Vagina (tissue), 2 donors: ENCODE data around the gene RUNDC3A. TPM values are rescaled to one million over a fixed set of nuclear protein-coding genes. Genes with fewer than 3 reads are reported as not detected.
"Not testable (repeated sequence)": the region's sequence is repeated elsewhere in the genome, so short reads cannot be mapped to it uniquely, and the experiment has no call there.

Source experiments
- DNase-seq, 2 donors: peaks; one replicate each; pipeline ENCODE4 v3.0.0-alpha.2; 2017; ENCODE audit errors: extremely low spot score in 2 of 2
- H3K27ac ChIP-seq: fragments of 200-600 bp; sonication (generic); one replicate; pipeline ENCODE4 v1.5.1; 2019
- H3K27me3 ChIP-seq: fragments of 200-600 bp; sonication (generic); one replicate; pipeline ENCODE4 v1.5.1; 2019
- H3K36me3 ChIP-seq, 2 donors: fragments of 200-600 bp; sonication (generic); one replicate each; pipeline ENCODE4 v1.5.1; 2017 to 2019
- H3K4me1 ChIP-seq: fragments of 200-600 bp; sonication (generic); one replicate; pipeline ENCODE4 v1.5.1; 2019
- H3K4me3 ChIP-seq, 2 donors: fragments of 200-600 bp; sonication (generic); 1 replicate in 1 of 2; 2 replicates in 1 of 2; pipeline ENCODE4 v1.5.1; 2016 to 2019
- H3K9me3 ChIP-seq: fragments of 200-600 bp; sonication (generic); one replicate; pipeline ENCODE4 v1.5.1; 2019
- CTCF ChIP-seq, 3 experiments: fragments of 450-650 bp in 2 of 3; fragments of 200-600 bp in 1 of 3; sonication (generic) in 1 of 3; IDR thresholded peaks; one replicate each; pipeline ENCODE4 v1.5.1; 2017 to 2019; ENCODE audit warnings: antibody characterized with exemption in 3 of 3, mild to moderate bottlenecking in 2 of 3, moderate library complexity in 2 of 3
- POLR2A ChIP-seq, 2 donors: fragments of 450-650 bp; IDR thresholded peaks; one replicate each; pipeline ENCODE4 v1.6.1; 2017; ENCODE audit warnings: antibody characterized with exemption in 2 of 2, mild to moderate bottlenecking in 2 of 2, moderate library complexity in 2 of 2
- POLR2AphosphoS5 ChIP-seq, 2 donors: sonication (generic); formaldehyde crosslinking; IDR thresholded peaks; one replicate each; pipeline ENCODE4 v1.9.0; 2017; ENCODE audit warnings: antibody characterized with exemption in 2 of 2, mild to moderate bottlenecking in 2 of 2, low read depth in 1 of 2; ENCODE audit not compliant: insufficient read depth in 1 of 2
- intact Hi-C: fragments of 100-400 bp; cut with DNase I; formaldehyde crosslinking; loops from one replicate; pipeline ENCODE4 v1.15.1; 2023
- small RNA-seq: library from RNA; depleted of rRNA; stranded (forward); fragments of <200 nt; gene quantifications from one replicate; pipeline ENCODE3, GENCODE V24; 2016
- total RNA-seq: library from RNA; depleted of rRNA; stranded (reverse); fragments of >200 nt; gene quantifications from one replicate; pipeline ENCODE4 v1.2.3, GENCODE V29; 2016

The RUNDC3A gene
- total RNA-seq, 1 donor from 2014 or later = 2.0 TPM

GRCh38 chr17:44362949-44363612 is 54.7 kb downstream of the RUNDC3A start:
- intact Hi-C loops = no loop called here
- H3K4me1 ChIP-seq = peaks cover 38% of the 10 kb centered on the region
- no peaks in the 10 kb centered on the region for H3K9me3 ChIP-seq
- H3K27me3 ChIP-seq = no peaks in the 10 kb centered on the region
- DNase-seq = no peak
- H3K36me3 ChIP-seq = no peaks in the 10 kb centered on the region
- H3K27ac ChIP-seq = peak overlapping the region; percentile 83
- H3K4me3 ChIP-seq = peak overlapping the region; percentile 69 to 85
- TF ChIP-seq POLR2A (IDR thresholded peaks at IDR 0.05) = no peak
- TF ChIP-seq POLR2AphosphoS5 (IDR thresholded peaks at IDR 0.05; ENCODE audit: insufficient read depth in 1 of 2, low read depth in 1 of 2) = no peak
- no peak for TF ChIP-seq CTCF (IDR thresholded peaks at IDR 0.05)

GRCh38 chr17:44363613-44364159 is 55.3 kb downstream of the RUNDC3A start, which contains the start of gene FAM171A2:
Gene FAM171A2, minus strand, starts transcription at chr17:44363853. Its CDS starts 139 bp downstream, at chr17:44363714.
- DNase-seq = no peak
- H3K27me3 ChIP-seq = no peaks in the 10 kb centered on the region
- peaks cover 38% of the 10 kb centered on the region for H3K4me1 ChIP-seq
- peak within 1 kb of the TSS; percentile 83 for H3K27ac ChIP-seq
- peak within 1 kb of the TSS; percentile 69 to 85 for H3K4me3 ChIP-seq
- TF ChIP-seq CTCF (IDR thresholded peaks at IDR 0.05) = peak in 1 of 3 experiments; percentile 86
- no peak for TF ChIP-seq POLR2A (IDR thresholded peaks at IDR 0.05)
- no peaks in the 10 kb centered on the region for H3K9me3 ChIP-seq
- H3K36me3 ChIP-seq = no peaks in the 10 kb centered on the region
- intact Hi-C loops = no loop called here

GRCh38 chr17:44365051-44365450 is 56.6 kb downstream of the RUNDC3A start:
- DNase-seq, H3K4me3 ChIP-seq, H3K27ac ChIP-seq, intact Hi-C loops, H3K27me3 ChIP-seq, H3K36me3 ChIP-seq, H3K9me3 ChIP-seq: not testable (repeated sequence)
- peaks cover 36% of the 10 kb centered on the region for H3K4me1 ChIP-seq

- Histone ChIP-seq H3K4me1 (peaks cover 14% of the 10 kb centered on the region), H3K36me3 (no peaks in the 10 kb centered on the region), H3K27ac (no peak overlapping the region), H3K27me3 (no peaks in the 10 kb centered on the region), H3K9me3 (no peaks in the 10 kb centered on the region), H3K4me3 (no peak overlapping the region)
- intact Hi-C loops = no loop called here
- TF ChIP-seq CTCF (IDR thresholded peaks at IDR 0.05) (no peak), POLR2A (IDR thresholded peaks at IDR 0.05) (no peak), POLR2AphosphoS5 (IDR thresholded peaks at IDR 0.05; ENCODE audit: insufficient read depth in 1 of 2, low read depth in 1 of 2) (no peak)
- no peak for DNase-seq
Measured at GRCh38 chr17:44367231-44367979, 59.0 kb downstream of the RUNDC3A start.

Small RNAs within 50 kb of the gene (small RNA-seq; reads per million reads assigned to genes)
- not detected for gene RF00012
- not detected for gene RN7SL507P
- gene RNU6-453P = not detected

Other genes starting within 250 kb of the RUNDC3A start
- gene LSM12, start 241.9 kb upstream of the RUNDC3A start, total RNA-seq = 27.3 TPM
- gene G6PC3, start 237.9 kb upstream of the RUNDC3A start, total RNA-seq = 44.0 TPM
- gene HDAC5, start 185.0 kb upstream of the RUNDC3A start, total RNA-seq = 86.9 TPM
- gene HROB, start 166.7 kb upstream of the RUNDC3A start, total RNA-seq = 2.0 TPM
- gene ASB16, start 137.9 kb upstream of the RUNDC3A start, total RNA-seq = not detected
- gene TMUB2, start 121.6 kb upstream of the RUNDC3A start, total RNA-seq = 34.9 TPM
- 27.3 TPM for gene ATXN7L3, start 108.7 kb upstream of the RUNDC3A start, total RNA-seq
- gene UBTF, start 88.9 kb upstream of the RUNDC3A start, total RNA-seq = 53.5 TPM
- gene SLC4A1, start 40.5 kb upstream of the RUNDC3A start, total RNA-seq = not detected
- 93.1 TPM for gene SLC25A39, start 16.2 kb downstream of the RUNDC3A start, total RNA-seq
- 268 TPM for gene GRN, start 36.7 kb downstream of the RUNDC3A start, total RNA-seq
- gene FAM171A2, start 55.3 kb downstream of the RUNDC3A start, total RNA-seq = 4.2 TPM
- 2.0 TPM for gene ITGA2B, start 81.0 kb downstream of the RUNDC3A start, total RNA-seq
- 39.0 TPM for gene GPATCH8, start 194.8 kb downstream of the RUNDC3A start, total RNA-seq
- gene FZD2, start 248.9 kb downstream of the RUNDC3A start, total RNA-seq = 7.6 TPM